Measurements from ENCODE around the gene MTMR10. TPM values are rescaled to one million over a fixed set of nuclear protein-coding genes. Genes with fewer than 3 reads are reported as not detected.

Gene MTMR10
- total RNA-seq, 1 donor from 2014 or later = 14.8 TPM

DNA sequence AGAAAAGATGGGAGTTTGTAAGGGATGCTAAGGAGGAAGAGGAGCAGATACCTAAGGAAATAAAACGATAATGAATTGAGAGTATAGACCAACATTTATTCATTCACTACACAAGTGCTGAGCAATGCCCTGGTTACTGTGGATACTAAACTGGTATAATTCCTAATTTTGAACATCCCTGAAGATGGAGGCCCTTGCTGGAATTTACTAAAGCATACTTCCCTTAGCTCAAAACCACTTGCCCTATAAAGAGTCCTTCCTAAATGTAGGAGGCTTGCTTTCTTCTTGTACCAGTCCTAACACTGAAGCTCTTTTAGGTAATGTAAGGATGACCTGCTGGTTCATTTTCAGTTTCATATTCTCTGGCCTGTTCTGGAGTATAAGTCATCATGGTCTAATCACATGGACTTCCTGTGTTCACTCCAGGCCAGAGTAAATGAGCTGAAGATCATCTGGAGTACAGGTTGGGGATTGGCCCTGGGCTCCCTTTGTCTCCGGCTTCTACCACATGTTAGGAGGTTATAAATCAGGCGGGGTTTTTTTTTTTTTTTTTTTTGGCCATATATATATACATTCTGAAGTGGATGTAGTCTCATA lies 40.1 kb upstream of the MTMR10 start:
- H3K4me1 Mint-ChIP-seq (ENCODE audit: low read depth, unreplicated experiment) = peaks cover 23% of the 10 kb centered on the region
- no peak overlapping the region for H2AFZ ChIP-seq (ENCODE audit: low read depth, low read length)

GRCh38 chr15:31027910-31028578 lies 36.6 kb upstream of the MTMR10 start:
- Mint-ChIP-seq H3K4me3 (ENCODE audit: unreplicated experiment) (no peak overlapping the region), H3K27ac (ENCODE audit: unreplicated experiment) (no peak overlapping the region), H3K27me3 (ENCODE audit: low read depth, unreplicated experiment) (no peaks in the 10 kb centered on the region), H3K9me3 (ENCODE audit: unreplicated experiment) (no peaks in the 10 kb centered on the region), H3K4me1 (ENCODE audit: low read depth, unreplicated experiment) (peaks cover 34% of the 10 kb centered on the region), H3K36me3 (ENCODE audit: low read depth, unreplicated experiment) (no peaks in the 10 kb centered on the region)
- no peaks in the 10 kb centered on the region for H3K27me3 ChIP-seq (ENCODE audit: insufficient read depth, low read length)
- H3K9ac ChIP-seq (ENCODE audit: low read length) = no peak overlapping the region
- no peaks in the 10 kb centered on the region for H3K79me2 ChIP-seq (ENCODE audit: insufficient read depth, low read length)
- H3K27ac ChIP-seq (ENCODE audit: low read depth, low read length) = no peak overlapping the region
- DNase-seq (ENCODE audit: low read depth) = no peak
- H3K36me3 ChIP-seq (ENCODE audit: insufficient read depth, low read length) = no peaks in the 10 kb centered on the region
- H3K4me1 ChIP-seq (ENCODE audit: insufficient read depth, low read length) = peaks cover 28% of the 10 kb centered on the region
- H3K9me3 ChIP-seq (ENCODE audit: insufficient read depth, low read depth, low read length) = no peaks in the 10 kb centered on the region
- FAIRE-seq = no peak
- no peak overlapping the region for H3K4me2 ChIP-seq (ENCODE audit: low read length)
- H4K20me1 ChIP-seq (ENCODE audit: insufficient read depth, low read length) = no peaks in the 10 kb centered on the region
- no peak overlapping the region for H3K4me3 ChIP-seq (ENCODE audit: insufficient read depth, low read depth, low read length)
- TF ChIP-seq CTCF (IDR thresholded peaks at IDR 0.05; ENCODE audit: insufficient read depth, low read depth, low read length) (no peak), EZH2 (IDR thresholded peaks at IDR 0.05; ENCODE audit: insufficient read depth, low read length) (no peak)
- H2AFZ ChIP-seq (ENCODE audit: low read depth, low read length) = no peak overlapping the region

More for the DNA sequence above, 40.1 kb upstream of the MTMR10 start:
- Mint-ChIP-seq H3K36me3 (ENCODE audit: low read depth, unreplicated experiment) (no peaks in the 10 kb centered on the region), H3K9me3 (ENCODE audit: unreplicated experiment) (no peaks in the 10 kb centered on the region), H3K27me3 (ENCODE audit: low read depth, unreplicated experiment) (no peaks in the 10 kb centered on the region), H3K27ac (ENCODE audit: unreplicated experiment) (peak overlapping the region; percentile 58), H3K4me3 (ENCODE audit: unreplicated experiment) (no peak overlapping the region)
- no peak overlapping the region for H3K4me2 ChIP-seq (ENCODE audit: low read length)
- FAIRE-seq = peak; percentile 59
- TF ChIP-seq CTCF (IDR thresholded peaks at IDR 0.05; ENCODE audit: insufficient read depth, low read depth, low read length) = no peak
- TF ChIP-seq EZH2 (IDR thresholded peaks at IDR 0.05; ENCODE audit: insufficient read depth, low read length) = no peak
- H3K9me3 ChIP-seq (ENCODE audit: insufficient read depth, low read depth, low read length) = no peaks in the 10 kb centered on the region
- peaks cover 10% of the 10 kb centered on the region for H3K4me1 ChIP-seq (ENCODE audit: insufficient read depth, low read length)
- H3K4me3 ChIP-seq (ENCODE audit: insufficient read depth, low read depth, low read length) = no peak overlapping the region
- H3K36me3 ChIP-seq (ENCODE audit: insufficient read depth, low read length) = no peaks in the 10 kb centered on the region
- H3K27ac ChIP-seq (ENCODE audit: low read depth, low read length) = no peak overlapping the region
- H3K9ac ChIP-seq (ENCODE audit: low read length) = no peak overlapping the region
- DNase-seq (ENCODE audit: low read depth) = peak; percentile 32
- H4K20me1 ChIP-seq (ENCODE audit: insufficient read depth, low read length) = no peaks in the 10 kb centered on the region
- no peaks in the 10 kb centered on the region for H3K27me3 ChIP-seq (ENCODE audit: insufficient read depth, low read length)
- H3K79me2 ChIP-seq (ENCODE audit: insufficient read depth, low read length) = no peaks in the 10 kb centered on the region

GRCh38 chr15:31025996-31026395 lies 34.6 kb upstream of the MTMR10 start:
- H3K9me3 Mint-ChIP-seq (ENCODE audit: unreplicated experiment) = no peaks in the 10 kb centered on the region
- no peaks in the 10 kb centered on the region for H3K36me3 ChIP-seq (ENCODE audit: insufficient read depth, low read length)
- H3K27ac ChIP-seq (ENCODE audit: low read depth, low read length) = no peak overlapping the region
- no peak overlapping the region for H3K4me2 ChIP-seq (ENCODE audit: low read length)
- H3K4me1 ChIP-seq (ENCODE audit: insufficient read depth, low read length) = peaks cover 22% of the 10 kb centered on the region
- no peak overlapping the region for H3K27ac Mint-ChIP-seq (ENCODE audit: unreplicated experiment)
- no peaks in the 10 kb centered on the region for H3K36me3 Mint-ChIP-seq (ENCODE audit: low read depth, unreplicated experiment)
- no peaks in the 10 kb centered on the region for H3K9me3 ChIP-seq (ENCODE audit: insufficient read depth, low read depth, low read length)
- DNase-seq (ENCODE audit: low read depth) (no peak), FAIRE-seq (no peak)
- no peak overlapping the region for H3K9ac ChIP-seq (ENCODE audit: low read length)
- H4K20me1 ChIP-seq (ENCODE audit: insufficient read depth, low read length) = no peaks in the 10 kb centered on the region
- H2AFZ ChIP-seq (ENCODE audit: low read depth, low read length) = no peak overlapping the region
- no peaks in the 10 kb centered on the region for H3K27me3 ChIP-seq (ENCODE audit: insufficient read depth, low read length)
- no peak overlapping the region for H3K4me3 ChIP-seq (ENCODE audit: insufficient read depth, low read depth, low read length)
- peaks cover 22% of the 10 kb centered on the region for H3K4me1 Mint-ChIP-seq (ENCODE audit: low read depth, unreplicated experiment)
- no peaks in the 10 kb centered on the region for H3K79me2 ChIP-seq (ENCODE audit: insufficient read depth, low read length)
- no peak overlapping the region for H3K4me3 Mint-ChIP-seq (ENCODE audit: unreplicated experiment)
- TF ChIP-seq CTCF (IDR thresholded peaks at IDR 0.05; ENCODE audit: insufficient read depth, low read depth, low read length) (no peak), EZH2 (IDR thresholded peaks at IDR 0.05; ENCODE audit: insufficient read depth, low read length) (no peak)
- no peaks in the 10 kb centered on the region for H3K27me3 Mint-ChIP-seq (ENCODE audit: low read depth, unreplicated experiment)

All from astrocyte (in vitro differentiated cells and primary cell).